Sigmoid colon (tissue), 7 donors: Measurements from ENCODE around the gene KBTBD6. TPM values are rescaled to one million over a fixed set of nuclear protein-coding genes. Genes with fewer than 3 reads are reported as not detected.

ENCODE experiments used
- DNase-seq: peaks from one replicate; pipeline ENCODE4 v3.0.0-alpha.2; 2019
- H3K27ac ChIP-seq, 4 donors: fragments of 200-600 bp; sonication (generic); one replicate each; pipeline ENCODE4 v1.5.1; 2016 to 2019; ENCODE audit warnings: mild to moderate bottlenecking in 1 of 4
- H3K27me3 ChIP-seq, 3 donors: fragments of 200-600 bp; sonication (generic); one replicate each; pipeline ENCODE4 v1.5.1; 2019; ENCODE audit warnings: mild to moderate bottlenecking in 1 of 3
- H3K36me3 ChIP-seq, 4 donors: fragments of 200-600 bp; sonication (generic); one replicate each; pipeline ENCODE4 v1.5.1; 2016 to 2019
- H3K4me1 ChIP-seq, 4 donors: fragments of 200-600 bp; sonication (generic); one replicate each; pipeline ENCODE4 v1.5.1; 2017 to 2019
- H3K4me3 ChIP-seq, 4 donors: fragments of 200-600 bp; sonication (generic); one replicate each; pipeline ENCODE4 v1.5.1; 2017 to 2019; ENCODE audit warnings: mild to moderate bottlenecking in 2 of 4, moderate library complexity in 1 of 4
- H3K9me3 ChIP-seq, 4 donors: fragments of 200-600 bp in 3 of 4; sonication (generic) in 3 of 4; one replicate each; pipeline versions ENCODE4 v1.5.1 to v1.6.1; 2013 to 2019
- EP300 ChIP-seq, 4 donors: sonication (generic); formaldehyde crosslinking; IDR thresholded peaks; one replicate each; pipeline ENCODE4 v1.6.1; 2017; ENCODE audit warnings: antibody characterized with exemption in 4 of 4
- POLR2A ChIP-seq, 2 donors: fragments of 450-650 bp; IDR thresholded peaks; one replicate each; pipeline ENCODE4 v1.6.1; 2016; ENCODE audit warnings: antibody characterized with exemption in 2 of 2, mild to moderate bottlenecking in 2 of 2, moderate library complexity in 2 of 2
- POLR2AphosphoS5 ChIP-seq, 4 donors: sonication (generic); formaldehyde crosslinking; IDR thresholded peaks; one replicate each; pipeline ENCODE4 v1.6.1; 2017; ENCODE audit warnings: antibody characterized with exemption in 4 of 4
- WGBS, 2 donors: extraction: QIAGEN DNeasy Blood & Tissue Kit; methylation state at CpG; one replicate each; pipeline ENCODE4 v1.1.7; 2013; 5-methylcytosine and 5-hydroxymethylcytosine counted together
- intact Hi-C: fragments of 100-400 bp; cut with DNase I; formaldehyde crosslinking; loops from one replicate; pipeline ENCODE4 v1.15.1; 2023
- polyA plus RNA-seq, 3 donors: library from polyadenylated mRNA; stranded (reverse); fragments of 200-250 nt; gene quantifications; one replicate each; pipeline ENCODE4 v1.2.3, GENCODE V29; 2013
- small RNA-seq, 3 donors: library from RNA; depleted of rRNA; stranded (forward); fragments of <200 nt; gene quantifications; one replicate each; pipeline ENCODE3, GENCODE V24; 2016
- total RNA-seq, 4 donors: library from RNA; depleted of rRNA; stranded (reverse); fragments of >200 nt; gene quantifications; one replicate each; pipeline ENCODE4 v1.1.0, GENCODE V29; 2016
- TF ChIP-seq, protein P1 (sequence below), 4 experiments: fragments of 450-650 bp in 3 of 4; fragments of 200-600 bp in 1 of 4; IDR thresholded peaks; one replicate each; pipeline ENCODE4 v1.5.1; 2016 to 2019; ENCODE audit warnings: antibody characterized with exemption in 4 of 4, mild to moderate bottlenecking in 3 of 4, moderate library complexity in 2 of 4
- donor health status: healthy with polysubstance abuse.
- donor health status: Bipolar disorder and iron deficiency.
- donor health status: healthy.

Gene KBTBD6
- total and polyA plus RNA-seq, 7 donors: 1.2 to 10.7 (median 6.7) TPM

DNA sequence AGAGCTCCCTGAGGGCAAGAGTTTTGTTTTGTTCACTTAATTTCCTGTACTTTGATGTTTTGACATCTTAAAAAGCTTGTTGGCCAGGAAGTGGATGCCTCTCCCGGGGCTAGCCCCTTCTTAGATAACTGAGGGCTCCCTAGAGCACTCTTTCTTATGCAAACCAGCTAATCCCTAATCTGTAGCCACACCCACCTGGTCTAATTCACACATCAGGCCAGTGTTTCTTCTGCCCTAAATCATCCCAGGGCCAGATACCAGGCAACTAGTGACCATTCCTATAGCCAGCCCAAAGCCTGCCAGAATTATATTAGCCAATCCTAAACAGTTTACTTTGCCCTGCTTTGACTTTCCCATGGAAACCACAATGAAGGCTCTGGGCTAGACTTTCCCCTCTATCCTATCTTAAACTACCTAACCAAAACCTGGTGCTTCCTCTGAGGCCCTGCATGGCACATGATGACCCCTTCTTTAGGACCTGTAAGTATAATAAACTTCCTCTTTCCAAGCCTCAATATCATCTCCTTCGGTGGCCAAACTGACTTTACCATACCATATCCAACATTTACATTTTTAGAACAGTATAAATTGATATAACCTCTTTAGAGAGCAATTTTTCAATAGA is 46.5 kb downstream of the KBTBD6 start:
- Histone ChIP-seq H3K4me1 (no peaks in the 10 kb centered on the region), H3K27me3 (no peaks in the 10 kb centered on the region), H3K4me3 (no peak overlapping the region), H3K36me3 (peaks cover 0 to 41% (median 2%) of the 10 kb centered on the region in 4 donors), H3K9me3 (no peaks in the 10 kb centered on the region), H3K27ac (no peak overlapping the region)
- TF ChIP-seq EP300 (IDR thresholded peaks at IDR 0.05) (no peak), POLR2AphosphoS5 (IDR thresholded peaks at IDR 0.05) (no peak), POLR2A (IDR thresholded peaks at IDR 0.05) (no peak)
- TF ChIP-seq, protein P1, sequence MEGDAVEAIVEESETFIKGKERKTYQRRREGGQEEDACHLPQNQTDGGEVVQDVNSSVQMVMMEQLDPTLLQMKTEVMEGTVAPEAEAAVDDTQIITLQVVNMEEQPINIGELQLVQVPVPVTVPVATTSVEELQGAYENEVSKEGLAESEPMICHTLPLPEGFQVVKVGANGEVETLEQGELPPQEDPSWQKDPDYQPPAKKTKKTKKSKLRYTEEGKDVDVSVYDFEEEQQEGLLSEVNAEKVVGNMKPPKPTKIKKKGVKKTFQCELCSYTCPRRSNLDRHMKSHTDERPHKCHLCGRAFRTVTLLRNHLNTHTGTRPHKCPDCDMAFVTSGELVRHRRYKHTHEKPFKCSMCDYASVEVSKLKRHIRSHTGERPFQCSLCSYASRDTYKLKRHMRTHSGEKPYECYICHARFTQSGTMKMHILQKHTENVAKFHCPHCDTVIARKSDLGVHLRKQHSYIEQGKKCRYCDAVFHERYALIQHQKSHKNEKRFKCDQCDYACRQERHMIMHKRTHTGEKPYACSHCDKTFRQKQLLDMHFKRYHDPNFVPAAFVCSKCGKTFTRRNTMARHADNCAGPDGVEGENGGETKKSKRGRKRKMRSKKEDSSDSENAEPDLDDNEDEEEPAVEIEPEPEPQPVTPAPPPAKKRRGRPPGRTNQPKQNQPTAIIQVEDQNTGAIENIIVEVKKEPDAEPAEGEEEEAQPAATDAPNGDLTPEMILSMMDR (IDR thresholded peaks at IDR 0.05): no peak
- intact Hi-C loops: no loop called here
- DNase-seq: no peak
- WGBS, 2 donors: 55 to 88% methylated on average over 2 of the region's 2 CpGs

DNA sequence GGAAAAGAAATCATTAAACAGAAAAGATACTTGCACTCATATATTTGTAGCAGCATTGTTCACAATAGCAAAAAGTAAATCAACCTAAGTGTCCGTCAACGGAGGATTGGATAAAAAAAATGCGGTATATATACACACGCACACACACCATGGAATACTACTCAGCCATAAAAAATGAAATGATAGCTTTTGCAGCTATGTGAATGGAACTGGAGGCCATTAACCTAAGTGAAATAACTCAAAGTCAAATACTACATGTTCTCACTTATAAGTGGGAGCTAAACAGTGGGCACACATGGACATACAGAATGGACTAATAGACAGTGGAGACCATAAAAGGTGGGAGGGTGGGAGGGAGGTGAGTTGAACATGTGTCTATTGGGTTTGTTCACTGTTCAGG is 52.9 kb downstream of the KBTBD6 start:
- H3K9me3 ChIP-seq: no peaks in the 10 kb centered on the region
- 98 to 99% methylated on average over 4 of the region's 4 CpGs for WGBS, 2 donors
- intact Hi-C loops: no loop called here
- no peak overlapping the region for H3K4me3 ChIP-seq
- DNase-seq: no peak
- TF ChIP-seq POLR2AphosphoS5 (IDR thresholded peaks at IDR 0.05) (no peak), POLR2A (IDR thresholded peaks at IDR 0.05) (no peak), EP300 (IDR thresholded peaks at IDR 0.05) (no peak)
- TF ChIP-seq, protein P1 (IDR thresholded peaks at IDR 0.05): no peak
- H3K36me3 ChIP-seq: peaks cover 7 to 88% (median 15%) of the 10 kb centered on the region in 4 donors
- no peaks in the 10 kb centered on the region for H3K4me1 ChIP-seq
- no peak overlapping the region for H3K27ac ChIP-seq
- H3K27me3 ChIP-seq: no peaks in the 10 kb centered on the region

Small RNA genes within 50 kb of the gene (small RNA-seq; reads per million reads assigned to genes)
- gene MIR3168 (0 to 0.29 (median 0.11) reads per million in 3 donors), gene RN7SL597P (0 reads per million in 3 donors)

Other genes with a start within 250 kb of the KBTBD6 start
- gene ELF1, start 113.5 kb downstream of the KBTBD6 start, total RNA-seq: 10 to 100 TPM; 47.4 to 68.5 (median 58.0) TPM
- gene ELF1, start 113.5 kb downstream of the KBTBD6 start, polyA plus RNA-seq: 10 to 100 TPM; 31.8 to 45.3 (median 35.1) TPM
- gene WBP4, start 71.3 kb downstream of the KBTBD6 start, total RNA-seq: 10 to 100 TPM; 11.6 to 25.0 (median 18.4) TPM
- 1 to 10 TPM; 5.1 to 7.8 (median 7.2) TPM for gene WBP4, start 71.3 kb downstream of the KBTBD6 start, polyA plus RNA-seq
- gene KBTBD7, start 61.8 kb upstream of the KBTBD6 start, total RNA-seq: 10 to 100 TPM in 1 of 4 donors, 1 to 10 TPM in 3; 5.6 to 10.2 (median 8.0) TPM
- 1 to 10 TPM; 1.2 to 2.8 (median 1.8) TPM for gene KBTBD7, start 61.8 kb upstream of the KBTBD6 start, polyA plus RNA-seq
- gene MTRF1, start 130.8 kb upstream of the KBTBD6 start, total RNA-seq: 10 to 100 TPM; 12.5 to 19.9 (median 15.0) TPM
- 10 to 100 TPM in 1 of 3 donors, 1 to 10 TPM in 2; 9.0 to 12.3 (median 9.7) TPM for gene MTRF1, start 130.8 kb upstream of the KBTBD6 start, polyA plus RNA-seq
- gene NAA16, start 178.5 kb upstream of the KBTBD6 start, total RNA-seq: 10 to 100 TPM; 15.2 to 24.4 (median 18.1) TPM
- gene NAA16, start 178.5 kb upstream of the KBTBD6 start, polyA plus RNA-seq: 1 to 10 TPM; 2.5 to 6.6 (median 6.0) TPM